ENCODE data around the gene PCDH12. TPM values are rescaled to one million over a fixed set of nuclear protein-coding genes. Genes with fewer than 3 reads are reported as not detected.
A peak's percentile ranks its signal among the peaks of the same experiment; 100 is the strongest.

The PCDH12 gene
- total RNA-seq, 1 experiment from 2014 or later: 0.02 TPM

- Histone ChIP-seq H3K9ac (ENCODE audit: low read length) (no peak overlapping the region), H3K27ac (ENCODE audit: low read depth, low read length) (no peak overlapping the region), H3K4me2 (ENCODE audit: low read length) (no peak overlapping the region), H3K79me2 (ENCODE audit: insufficient read depth, low read length) (no peaks in the 10 kb centered on the region), H3K9me3 (ENCODE audit: control insufficient read depth in 1 of 2, insufficient read depth in 1 of 2, low read depth in 1 of 2, low read length in 2 of 2) (no peaks in the 10 kb centered on the region), H3K9me2 (ENCODE audit: insufficient read depth) (no peaks in the 10 kb centered on the region), H4K20me1 (ENCODE audit: insufficient read depth) (no peaks in the 10 kb centered on the region), H3K4me1 (ENCODE audit: control insufficient read depth in 1 of 2, insufficient read depth in 2 of 2, low read length in 2 of 2) (no peaks in the 10 kb centered on the region), H3K36me3 (ENCODE audit: control insufficient read depth in 1 of 2, insufficient read depth in 2 of 2, low read length in 2 of 2) (peaks cover 14 to 39% of the 10 kb centered on the region in 2 experiments), H3K27me3 (ENCODE audit: insufficient read depth, low read length) (no peaks in the 10 kb centered on the region), H3K4me3 (replicated peaks in 1 of 2; ENCODE audit: low read depth in 1 of 2, low read length in 2 of 2) (no peak overlapping the region), H2AFZ (ENCODE audit: low read depth, low read length, poor library complexity, severe bottlenecking) (no peak overlapping the region)
- no TSS peak for BruUV-seq (replicated peaks)
- TF ChIP-seq EZH2phosphoT487 (IDR thresholded peaks at IDR 0.05; ENCODE audit: borderline replicate concordance): no peak
- TF ChIP-seq, protein P1, sequence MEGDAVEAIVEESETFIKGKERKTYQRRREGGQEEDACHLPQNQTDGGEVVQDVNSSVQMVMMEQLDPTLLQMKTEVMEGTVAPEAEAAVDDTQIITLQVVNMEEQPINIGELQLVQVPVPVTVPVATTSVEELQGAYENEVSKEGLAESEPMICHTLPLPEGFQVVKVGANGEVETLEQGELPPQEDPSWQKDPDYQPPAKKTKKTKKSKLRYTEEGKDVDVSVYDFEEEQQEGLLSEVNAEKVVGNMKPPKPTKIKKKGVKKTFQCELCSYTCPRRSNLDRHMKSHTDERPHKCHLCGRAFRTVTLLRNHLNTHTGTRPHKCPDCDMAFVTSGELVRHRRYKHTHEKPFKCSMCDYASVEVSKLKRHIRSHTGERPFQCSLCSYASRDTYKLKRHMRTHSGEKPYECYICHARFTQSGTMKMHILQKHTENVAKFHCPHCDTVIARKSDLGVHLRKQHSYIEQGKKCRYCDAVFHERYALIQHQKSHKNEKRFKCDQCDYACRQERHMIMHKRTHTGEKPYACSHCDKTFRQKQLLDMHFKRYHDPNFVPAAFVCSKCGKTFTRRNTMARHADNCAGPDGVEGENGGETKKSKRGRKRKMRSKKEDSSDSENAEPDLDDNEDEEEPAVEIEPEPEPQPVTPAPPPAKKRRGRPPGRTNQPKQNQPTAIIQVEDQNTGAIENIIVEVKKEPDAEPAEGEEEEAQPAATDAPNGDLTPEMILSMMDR (IDR thresholded peaks at IDR 0.05 in 2 of 3, conservative IDR thresholded peaks at IDR 0.05 in 1 of 3; ENCODE audit: borderline replicate concordance in 1 of 3, insufficient read depth in 1 of 3, low read depth in 2 of 3, low read length in 2 of 3): peak; percentile 23 to 56 (median 48); a peak in 5 of 6 replicates
- peak; percentile 51 for TF ChIP-seq RAD21 (IDR thresholded peaks at IDR 0.05; ENCODE audit: low read depth)
- DNase-seq (ENCODE audit: low read depth, low spot score) (no peak), ATAC-seq (peak; percentile 74)
- intact Hi-C loops (cut with micrococcal nuclease): no loop called here
- ChIA-PET RAD21 (ENCODE audit: low non-redundant PET in 1 of 2, low total read pairs in 2 of 2, uncharacterized antibody in 2 of 2, unreplicated experiment in 2 of 2) (no interaction called here), CTCF (interaction anchor here (1.1 to 2.8 kb wide), 3 partner anchors 11 to 437 kb away, joined by 3 to 14 read pairs (median 9); partner anchors contain the start of gene GNPDA1), POLR2A (no interaction called here)
Measured at GRCh38 chr5:142000704-142001484, 42.9 kb upstream of the PCDH12 start.

GRCh38 chr5:142000173-142000572 lies 42.2 kb upstream of the PCDH12 start:
- Histone ChIP-seq H3K9me2 (ENCODE audit: insufficient read depth) (no peaks in the 10 kb centered on the region), H3K79me2 (ENCODE audit: insufficient read depth, low read length) (no peaks in the 10 kb centered on the region), H3K36me3 (ENCODE audit: control insufficient read depth in 1 of 2, insufficient read depth in 2 of 2, low read length in 2 of 2) (peaks cover 14 to 35% of the 10 kb centered on the region in 2 experiments), H2AFZ (ENCODE audit: low read depth, low read length, poor library complexity, severe bottlenecking) (no peak overlapping the region), H3K4me1 (ENCODE audit: control insufficient read depth in 1 of 2, insufficient read depth in 2 of 2, low read length in 2 of 2) (no peaks in the 10 kb centered on the region), H3K9me3 (ENCODE audit: control insufficient read depth in 1 of 2, insufficient read depth in 1 of 2, low read depth in 1 of 2, low read length in 2 of 2) (no peaks in the 10 kb centered on the region), H3K27ac (ENCODE audit: low read depth, low read length) (no peak overlapping the region), H3K9ac (ENCODE audit: low read length) (no peak overlapping the region), H3K27me3 (ENCODE audit: insufficient read depth, low read length) (no peaks in the 10 kb centered on the region), H3K4me2 (ENCODE audit: low read length) (no peak overlapping the region), H4K20me1 (ENCODE audit: insufficient read depth) (no peaks in the 10 kb centered on the region), H3K4me3 (replicated peaks in 1 of 2; ENCODE audit: low read depth in 1 of 2, low read length in 2 of 2) (no peak overlapping the region)
- ChIA-PET POLR2A (no interaction called here), RAD21 (ENCODE audit: low non-redundant PET in 1 of 2, low total read pairs in 2 of 2, uncharacterized antibody in 2 of 2, unreplicated experiment in 2 of 2) (no interaction called here), CTCF (interaction anchor here (1.1 to 2.8 kb wide), 3 partner anchors 12 to 436 kb away, joined by 3 to 14 read pairs (median 9); partner anchors contain the start of gene GNPDA1)
- no TSS peak for BruUV-seq (replicated peaks)
- ATAC-seq (no peak), DNase-seq (ENCODE audit: low read depth, low spot score) (no peak)
- intact Hi-C loops (cut with micrococcal nuclease): no loop called here
- TF ChIP-seq FOSL1 (IDR thresholded peaks at IDR 0.05; ENCODE audit: low read depth) (no peak), EGR1 (IDR thresholded peaks at IDR 0.05; ENCODE audit: low read depth) (no peak), ZBTB33 (IDR thresholded peaks at IDR 0.05; ENCODE audit: extremely low read depth, insufficient replicate concordance, low read length) (no peak), YY1 (IDR thresholded peaks at IDR 0.05; ENCODE audit: extremely low read depth, insufficient replicate concordance, low read depth, low read length) (no peak), ATF3 (IDR thresholded peaks at IDR 0.05) (no peak), CEBPB (IDR thresholded peaks at IDR 0.05; ENCODE audit: low read depth) (no peak), POLR2AphosphoS5 (IDR thresholded peaks at IDR 0.05; ENCODE audit: low read depth, low read length) (no peak), RAD21 (IDR thresholded peaks at IDR 0.05; ENCODE audit: low read depth) (no peak), ZFX (IDR thresholded peaks at IDR 0.05) (no peak)
- TF ChIP-seq, protein P2, sequence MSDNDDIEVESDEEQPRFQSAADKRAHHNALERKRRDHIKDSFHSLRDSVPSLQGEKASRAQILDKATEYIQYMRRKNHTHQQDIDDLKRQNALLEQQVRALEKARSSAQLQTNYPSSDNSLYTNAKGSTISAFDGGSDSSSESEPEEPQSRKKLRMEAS (IDR thresholded peaks at IDR 0.05): no peak

Measured in HCT116 (cell line).